Naive thymus-derived CD8-positive, alpha-beta T cell (primary cell): ENCODE results near the gene TTC31. TPM values are rescaled to one million over a fixed set of nuclear protein-coding genes. Genes with fewer than 3 reads are reported as not detected.

Experiments
- ATAC-seq, 2 donors: fragments of 150-1000 bp; cut with Tn5 transposase in 1 of 2; sonication (Bioruptor Pico), chemical (Tn5 transposase) in 1 of 2; 1 replicate in 1 of 2; 2 replicates in 1 of 2; pipeline ENCODE4 v1.10.0; 2021; ENCODE audit warnings: mild to moderate bottlenecking in 2 of 2, moderate library complexity in 2 of 2
- POLR2A ChIA-PET: fragments of 350-600 bp; sonication (Branson Sonifier 250); formaldehyde crosslinking; loops from one replicate; lab custom pipeline; 2021; ENCODE audit warnings: antibody characterized with exemption; lab: Charles Lee
- DNase-seq, 10 donors: peaks; one replicate each; pipeline versions ENCODE4 v3.0.0 to v3.0.0-alpha.2; 2020 to 2022
- H3K27ac Mint-ChIP-seq, 10 donors: one replicate each; pipeline ENCODE4 v1.8.0; 2020 to 2022; ENCODE audit warnings: mild to moderate bottlenecking in 10 of 10, mixed read lengths in 10 of 10, moderate library complexity in 4 of 10, inconsistent platforms in 1 of 10
- H3K27me3 Mint-ChIP-seq, 5 donors: one replicate each; pipeline ENCODE4 v1.8.0; 2021 to 2022; ENCODE audit warnings: mixed read lengths in 5 of 5
- H3K36me3 Mint-ChIP-seq, 3 donors: one replicate each; pipeline ENCODE4 v1.8.0; 2020 to 2022; ENCODE audit warnings: mixed read lengths in 3 of 3, mild to moderate bottlenecking in 2 of 3, inconsistent platforms in 1 of 3
- H3K4me1 Mint-ChIP-seq, 4 donors: one replicate each; pipeline ENCODE4 v1.8.0; 2021 to 2022; ENCODE audit warnings: mixed read lengths in 4 of 4
- H3K4me3 Mint-ChIP-seq, 10 donors: one replicate each; pipeline ENCODE4 v1.8.0; 2020 to 2022; ENCODE audit warnings: mild to moderate bottlenecking in 10 of 10, mixed read lengths in 10 of 10, moderate library complexity in 6 of 10, inconsistent platforms in 1 of 10
- H3K9me3 Mint-ChIP-seq, 9 donors: one replicate each; pipeline ENCODE4 v1.8.0; 2020 to 2022; ENCODE audit warnings: mixed read lengths in 9 of 9, mild to moderate bottlenecking in 3 of 9, inconsistent platforms in 1 of 9, moderate library complexity in 1 of 9
- polyA plus RNA-seq, 3 donors: library from polyadenylated mRNA; unstranded; fragments of 300-500 nt; fragmentation: Illumina TruSeq; gene quantifications; one replicate each; pipeline ENCODE4 v1.2.3, GENCODE V29; 2021
- total RNA-seq, 8 experiments: library from RNA in 2 of 8; stranded (reverse) in 2 of 8; gene quantifications; one replicate each; pipeline ENCODE4 v1.2.3 and lab custom pipeline; 2021 to 2026

Gene TTC31
- total and polyA plus RNA-seq, 5 experiments from 2014 or later, result 18.9 to 52.1 (median 21.1) TPM

DNA sequence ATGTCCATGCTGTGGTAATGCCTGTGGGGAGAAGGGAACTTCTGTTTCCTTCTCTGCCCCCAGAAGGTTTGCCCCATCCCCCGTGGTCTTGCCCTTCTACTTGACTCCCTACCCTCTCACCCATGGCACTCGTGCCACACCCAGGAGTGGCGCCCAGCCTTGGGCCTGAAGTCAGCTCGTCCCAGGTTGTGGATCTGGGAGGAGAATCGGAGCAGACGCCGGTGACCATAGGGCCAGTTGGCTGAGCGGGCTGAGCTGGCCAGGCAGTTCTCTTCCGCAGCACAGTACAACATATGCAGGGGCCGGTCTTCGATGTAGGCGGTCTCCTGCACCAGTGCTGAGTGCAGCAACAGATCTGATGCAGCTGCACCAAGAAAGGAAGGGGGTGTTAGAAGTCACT is 51.5 kb downstream of the TTC31 start:
- POLR2A ChIA-PET, result interaction anchor here (5.7 kb wide), 1 partner anchor 77 kb away, joined by 45 read pairs; the partner anchor contains the start of genes INO80B and WBP1
- peaks cover 3 to 15% (median 8%) of the 10 kb centered on the region in 5 donors for H3K27me3 Mint-ChIP-seq
- ATAC-seq, result no peak
- peaks cover 19 to 28% (median 22%) of the 10 kb centered on the region in 4 donors for H3K4me1 Mint-ChIP-seq
- H3K9me3 Mint-ChIP-seq, result no peaks in the 10 kb centered on the region
- H3K27ac Mint-ChIP-seq, result no peak overlapping the region
- DNase-seq, result no peak
- H3K4me3 Mint-ChIP-seq, result no peak overlapping the region
- peaks cover 0 to 8% (median 3%) of the 10 kb centered on the region in 3 donors for H3K36me3 Mint-ChIP-seq

DNA sequence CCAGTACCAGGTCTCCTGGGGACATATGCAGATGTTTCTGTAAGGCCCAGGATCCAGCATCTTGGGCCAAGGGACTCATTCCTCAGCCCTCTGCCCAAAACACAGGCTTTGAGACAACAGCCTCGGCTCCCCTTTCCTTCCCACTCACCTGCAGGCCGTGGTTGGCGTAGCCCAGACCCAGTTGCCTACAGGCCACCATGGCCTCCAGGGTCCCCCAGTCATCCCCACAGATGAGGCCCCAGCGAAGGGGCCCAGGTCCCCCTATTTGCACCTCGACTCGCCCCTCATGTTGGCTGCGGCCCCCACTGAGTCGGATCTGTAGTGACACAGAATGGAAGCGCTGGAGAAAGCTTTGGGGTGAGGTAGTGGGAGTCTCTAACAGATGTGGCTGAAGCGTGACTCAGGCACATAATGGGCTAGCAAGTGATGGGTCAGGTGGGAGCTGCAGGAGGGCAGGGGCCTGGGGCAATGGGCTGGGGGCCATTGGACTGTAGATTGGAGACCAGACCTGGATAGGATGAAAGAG is 52.6 kb downstream of the TTC31 start:
- Mint-ChIP-seq H3K4me3 (no peak overlapping the region), H3K4me1 (peaks cover 19 to 26% (median 21%) of the 10 kb centered on the region in 4 donors), H3K36me3 (peaks cover 0 to 8% (median 3%) of the 10 kb centered on the region in 3 donors), H3K27me3 (peaks cover 5 to 22% (median 12%) of the 10 kb centered on the region in 5 donors), H3K9me3 (no peaks in the 10 kb centered on the region), H3K27ac (peak overlapping the region in 2 of 10 donors; percentile 31 to 43)
- ATAC-seq, result no peak
- POLR2A ChIA-PET, result interaction anchor here (1.5 kb wide), 1 partner anchor 14 kb away, joined by 3 read pairs; no protein-coding TSS in a partner anchor
- DNase-seq, result no peak

GRCh38 chr2:74536166-74536950 is 53.5 kb downstream of the TTC31 start:
- ATAC-seq, result no peak
- H3K36me3 Mint-ChIP-seq, result peaks cover 0 to 10% (median 3%) of the 10 kb centered on the region in 3 donors
- H3K4me1 Mint-ChIP-seq, result peaks cover 11 to 18% (median 15%) of the 10 kb centered on the region in 4 donors
- H3K27ac Mint-ChIP-seq, result no peak overlapping the region
- POLR2A ChIA-PET, result interaction anchor here (1.5 kb wide), 1 partner anchor 13 kb away, joined by 3 read pairs; no protein-coding TSS in a partner anchor
- peaks cover 7 to 27% (median 12%) of the 10 kb centered on the region in 5 donors for H3K27me3 Mint-ChIP-seq
- H3K4me3 Mint-ChIP-seq, result no peak overlapping the region
- no peaks in the 10 kb centered on the region for H3K9me3 Mint-ChIP-seq
- no peak for DNase-seq

GRCh38 chr2:74537140-74537539 is 54.3 kb downstream of the TTC31 start:
- Mint-ChIP-seq H3K9me3 (no peaks in the 10 kb centered on the region), H3K27ac (no peak overlapping the region), H3K36me3 (peaks cover 0 to 8% (median 3%) of the 10 kb centered on the region in 3 donors), H3K27me3 (peaks cover 7 to 31% (median 13%) of the 10 kb centered on the region in 5 donors), H3K4me3 (no peak overlapping the region), H3K4me1 (peaks cover 4 to 10% (median 8%) of the 10 kb centered on the region in 4 donors)
- POLR2A ChIA-PET, result no interaction called here
- no peak for ATAC-seq
- DNase-seq, result no peak

GRCh38 chr2:74538881-74539339 is 56.0 kb downstream of the TTC31 start:
- Mint-ChIP-seq H3K27me3 (peaks cover 16 to 42% (median 22%) of the 10 kb centered on the region in 5 donors), H3K36me3 (peaks cover 0 to 2% (median 2%) of the 10 kb centered on the region in 3 donors), H3K4me1 (peaks cover 0 to 8% (median 3%) of the 10 kb centered on the region in 4 donors), H3K27ac (no peak overlapping the region), H3K9me3 (no peaks in the 10 kb centered on the region), H3K4me3 (peak overlapping the region in 1 of 10 donors; percentile 52)
- POLR2A ChIA-PET, result interaction anchor here (0.6 to 1.2 kb wide), 3 partner anchors 9 to 81 kb away, joined by 3 to 4 read pairs (median 3); partner anchors contain the start of genes AUP1, HTRA2 and WBP1
- ATAC-seq, result no peak
- DNase-seq, result no peak

DNA sequence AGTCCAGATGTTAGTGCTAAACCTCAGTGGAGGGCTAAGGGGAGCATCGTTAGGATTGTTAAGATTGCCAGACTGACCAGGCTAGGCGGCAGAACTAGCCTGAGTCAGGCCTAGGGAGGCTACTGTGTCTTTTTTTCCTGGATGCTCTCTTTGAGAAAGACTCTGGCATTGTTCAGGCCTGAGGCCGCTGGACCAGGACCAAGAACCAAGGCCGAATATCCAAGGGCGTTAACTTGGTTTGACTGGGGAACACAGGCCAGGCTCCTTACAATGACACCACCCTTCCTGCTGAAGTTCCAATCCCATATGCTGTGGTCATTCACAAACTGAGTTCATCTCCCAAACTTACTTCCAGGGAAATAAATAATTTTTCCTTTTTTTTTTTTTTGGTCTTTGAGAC is 57.4 kb downstream of the TTC31 start:
- Mint-ChIP-seq H3K4me1 (peaks cover 0 to 8% (median 3%) of the 10 kb centered on the region in 4 donors), H3K4me3 (no peak overlapping the region), H3K27ac (no peak overlapping the region), H3K36me3 (peaks cover 0 to 2% (median 2%) of the 10 kb centered on the region in 3 donors), H3K9me3 (no peaks in the 10 kb centered on the region), H3K27me3 (peaks cover 19 to 44% (median 22%) of the 10 kb centered on the region in 5 donors)
- no peak for ATAC-seq
- POLR2A ChIA-PET, result interaction anchor here (1.1 kb wide), 1 partner anchor 9 kb away, joined by 3 read pairs; no protein-coding TSS in a partner anchor
- no peak for DNase-seq

- Mint-ChIP-seq H3K27ac (no peak overlapping the region), H3K36me3 (peaks cover 0 to 2% (median 2%) of the 10 kb centered on the region in 3 donors), H3K4me3 (no peak overlapping the region), H3K4me1 (peaks cover 0 to 10% (median 1%) of the 10 kb centered on the region in 4 donors), H3K27me3 (peaks cover 30 to 67% (median 33%) of the 10 kb centered on the region in 5 donors), H3K9me3 (no peaks in the 10 kb centered on the region)
- DNase-seq (no peak), ATAC-seq (no peak)
- POLR2A ChIA-PET, result interaction anchor here (1.9 kb wide), 1 partner anchor 14 kb away, joined by 7 read pairs; the partner anchor contains the start of genes AUP1 and HTRA2
Measured at GRCh38 chr2:74542978-74543377, 60.1 kb downstream of the TTC31 start.

Other genes starting within 250 kb of the TTC31 start
- 10 to 100 TPM; 12.7 to 15.1 TPM for gene SLC4A5, start 139.7 kb upstream of the TTC31 start, total RNA-seq
- 1 to 10 TPM in 2 of 3 donors, under 1 TPM in 1; 0.46 to 1.5 (median 1.5) TPM for gene SLC4A5, start 139.7 kb upstream of the TTC31 start, polyA plus RNA-seq
- gene DCTN1, start 102.8 kb upstream of the TTC31 start, total RNA-seq, result 100 to 1,000 TPM in 1 of 2 experiments, 10 to 100 TPM in 1; 97.5 to 108 TPM
- gene DCTN1, start 102.8 kb upstream of the TTC31 start, polyA plus RNA-seq, result 10 to 100 TPM; 55.0 to 80.1 (median 68.7) TPM
- 1 to 10 TPM; 7.5 to 9.8 TPM for gene C2orf81, start 61.5 kb upstream of the TTC31 start, total RNA-seq
- 1 to 10 TPM; 3.2 to 5.3 (median 3.3) TPM for gene C2orf81, start 61.5 kb upstream of the TTC31 start, polyA plus RNA-seq
- 10 to 100 TPM; 28.9 to 31.1 TPM for gene WDR54, start 61.4 kb upstream of the TTC31 start, total RNA-seq
- gene WDR54, start 61.4 kb upstream of the TTC31 start, polyA plus RNA-seq, result 10 to 100 TPM; 43.9 to 65.1 (median 61.7) TPM
- under 1 TPM in 1 of 2 experiments, not detected in 1; 0.47 TPM for gene RTKN, start 41.1 kb upstream of the TTC31 start, total RNA-seq
- under 1 TPM; 0.09 to 0.54 (median 0.30) TPM for gene RTKN, start 41.1 kb upstream of the TTC31 start, polyA plus RNA-seq
- 10 to 100 TPM; 93.6 to 93.8 TPM for gene INO80B, start 28.0 kb upstream of the TTC31 start, total RNA-seq
- 1 to 10 TPM; 8.1 to 9.4 (median 8.2) TPM for gene INO80B, start 28.0 kb upstream of the TTC31 start, polyA plus RNA-seq
- gene WBP1, start 24.6 kb upstream of the TTC31 start, total RNA-seq, result 100 to 1,000 TPM; 121 to 122 TPM
- 10 to 100 TPM; 32.4 to 38.3 (median 34.2) TPM for gene WBP1, start 24.6 kb upstream of the TTC31 start, polyA plus RNA-seq
- gene MOGS, start 17.7 kb upstream of the TTC31 start, total RNA-seq, result 10 to 100 TPM; 77.0 to 78.6 TPM
- gene MOGS, start 17.7 kb upstream of the TTC31 start, polyA plus RNA-seq, result 10 to 100 TPM; 25.6 to 31.8 (median 29.8) TPM
- gene MRPL53, start 10.4 kb upstream of the TTC31 start, total RNA-seq, result 10 to 100 TPM; 72.0 to 81.4 TPM
- gene MRPL53, start 10.4 kb upstream of the TTC31 start, polyA plus RNA-seq, result 100 to 1,000 TPM; 148 to 171 (median 154) TPM
- gene CCDC142, start 83 bp upstream of the TTC31 start, total RNA-seq, result 10 to 100 TPM; 61.4 to 67.4 TPM
- gene CCDC142, start 83 bp upstream of the TTC31 start, polyA plus RNA-seq, result 10 to 100 TPM in 2 of 3 donors, 1 to 10 TPM in 1; 7.8 to 15.5 (median 14.6) TPM
- not detected for gene LBX2, start 16.5 kb downstream of the TTC31 start, total RNA-seq
- not detected for gene LBX2, start 16.5 kb downstream of the TTC31 start, polyA plus RNA-seq
- gene PCGF1, start 24.6 kb downstream of the TTC31 start, total RNA-seq, result 10 to 100 TPM; 33.1 to 34.6 TPM
- gene PCGF1, start 24.6 kb downstream of the TTC31 start, polyA plus RNA-seq, result 10 to 100 TPM in 1 of 3 donors, 1 to 10 TPM in 2; 6.7 to 11.8 (median 7.3) TPM
- not detected for gene TLX2, start 31.4 kb downstream of the TTC31 start, total RNA-seq
- gene TLX2, start 31.4 kb downstream of the TTC31 start, polyA plus RNA-seq, result not detected
- gene DQX1, start 43.1 kb downstream of the TTC31 start, total RNA-seq, result under 1 TPM; 0.36 to 0.81 TPM
- not detected for gene DQX1, start 43.1 kb downstream of the TTC31 start, polyA plus RNA-seq
- gene AUP1, start 46.6 kb downstream of the TTC31 start, total RNA-seq, result 100 to 1,000 TPM; 173 to 184 TPM
- gene AUP1, start 46.6 kb downstream of the TTC31 start, polyA plus RNA-seq, result 10 to 100 TPM; 79.5 to 88.9 (median 81.8) TPM
- 10 to 100 TPM; 38.6 to 44.5 TPM for gene HTRA2, start 46.9 kb downstream of the TTC31 start, total RNA-seq
- 10 to 100 TPM; 21.3 to 24.5 (median 24.5) TPM for gene HTRA2, start 46.9 kb downstream of the TTC31 start, polyA plus RNA-seq
- gene LOXL3, start 70.9 kb downstream of the TTC31 start, total RNA-seq, result under 1 TPM in 1 of 2 experiments, not detected in 1; 0.22 TPM
- under 1 TPM; 0.06 to 0.15 (median 0.06) TPM for gene LOXL3, start 70.9 kb downstream of the TTC31 start, polyA plus RNA-seq
- gene DOK1, start 71.6 kb downstream of the TTC31 start, total RNA-seq, result 10 to 100 TPM; 21.0 to 23.1 TPM
- 10 to 100 TPM; 11.8 to 18.8 (median 15.9) TPM for gene DOK1, start 71.6 kb downstream of the TTC31 start, polyA plus RNA-seq
- not detected for gene M1AP, start 165.2 kb downstream of the TTC31 start, total RNA-seq
- under 1 TPM in 1 of 3 donors, not detected in 2; 0.10 TPM for gene M1AP, start 165.2 kb downstream of the TTC31 start, polyA plus RNA-seq
- 10 to 100 TPM; 16.5 to 18.9 TPM for gene SEMA4F, start 171.2 kb downstream of the TTC31 start, total RNA-seq
- gene SEMA4F, start 171.2 kb downstream of the TTC31 start, polyA plus RNA-seq, result 1 to 10 TPM; 5.6 to 8.3 (median 7.5) TPM